HK-2 (cell line): ENCODE measurements around the gene PLP2.
"Not testable (repeated sequence)": the region's sequence is repeated elsewhere in the genome, so short reads cannot be mapped to it uniquely, and the experiment has no call there.

Experiments used
- DNase-seq: peaks from one replicate; pipeline ENCODE4 v3.0.0-alpha.2; 2018; ENCODE audit not compliant: unreplicated experiment

PLP2 gene, protein sequence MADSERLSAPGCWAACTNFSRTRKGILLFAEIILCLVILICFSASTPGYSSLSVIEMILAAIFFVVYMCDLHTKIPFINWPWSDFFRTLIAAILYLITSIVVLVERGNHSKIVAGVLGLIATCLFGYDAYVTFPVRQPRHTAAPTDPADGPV

DNA sequence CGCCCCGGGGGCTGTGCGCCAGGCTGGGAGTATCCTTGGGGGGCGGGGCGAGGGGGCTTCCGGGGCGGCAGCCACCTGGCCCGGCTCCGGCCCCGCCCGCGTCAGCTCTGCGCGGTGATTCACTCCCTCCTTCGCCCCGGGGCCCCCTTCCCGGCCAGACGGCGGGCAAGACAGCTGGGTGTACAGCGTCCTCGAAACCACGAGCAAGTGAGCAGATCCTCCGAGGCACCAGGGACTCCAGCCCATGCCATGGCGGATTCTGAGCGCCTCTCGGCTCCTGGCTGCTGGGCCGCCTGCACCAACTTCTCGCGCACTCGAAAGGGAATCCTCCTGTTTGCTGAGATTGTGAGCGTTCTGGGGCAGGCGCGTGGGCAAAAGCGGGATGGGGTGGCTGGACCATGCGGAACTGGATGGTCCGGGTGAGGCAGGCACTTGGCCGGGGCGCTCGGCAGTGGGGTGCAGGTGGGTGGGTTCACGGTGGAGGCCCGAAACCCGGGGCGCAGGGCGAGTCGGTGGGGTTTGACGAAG is at the start of gene PLP2:
PLP2 (plus strand) TSS at position 147 of the 528 bp plus-strand sequence; CDS start at position 250, 103 bp downstream.
- peak; percentile 76 for DNase-seq

- no peak for DNase-seq
These were observed 49.2 kb upstream of the PLP2 start for GRCh38 chrX:49122499-49122898.

- not testable (repeated sequence) for DNase-seq
These were observed 43.9 kb upstream of the PLP2 start for GRCh38 chrX:49127742-49128258.

DNA sequence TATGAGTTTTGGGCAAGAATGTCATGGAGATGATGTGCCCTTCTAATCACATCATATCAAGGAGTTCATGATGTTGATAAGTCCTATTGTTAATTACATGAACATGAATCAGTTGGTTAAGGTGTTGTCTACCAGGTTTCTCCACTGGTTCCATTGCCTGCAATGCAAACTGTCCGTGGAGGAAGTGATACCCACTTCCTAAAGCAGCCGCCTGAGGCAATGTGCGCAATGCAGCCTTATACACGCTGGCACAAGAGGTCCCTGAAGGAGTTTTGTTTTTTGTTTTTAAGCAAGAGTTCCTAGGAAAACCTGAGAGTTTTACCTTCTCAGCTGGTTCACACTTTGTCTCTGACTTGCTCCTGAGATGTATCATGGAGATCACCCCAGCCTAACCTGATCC is 42.3 kb upstream of the PLP2 start:
- no peak for DNase-seq

- DNase-seq: not testable (repeated sequence)
These were observed 39.4 kb upstream of the PLP2 start for GRCh38 chrX:49132275-49132674.

- DNase-seq: no peak
These were observed 37.9 kb upstream of the PLP2 start for GRCh38 chrX:49133759-49134158.

DNA sequence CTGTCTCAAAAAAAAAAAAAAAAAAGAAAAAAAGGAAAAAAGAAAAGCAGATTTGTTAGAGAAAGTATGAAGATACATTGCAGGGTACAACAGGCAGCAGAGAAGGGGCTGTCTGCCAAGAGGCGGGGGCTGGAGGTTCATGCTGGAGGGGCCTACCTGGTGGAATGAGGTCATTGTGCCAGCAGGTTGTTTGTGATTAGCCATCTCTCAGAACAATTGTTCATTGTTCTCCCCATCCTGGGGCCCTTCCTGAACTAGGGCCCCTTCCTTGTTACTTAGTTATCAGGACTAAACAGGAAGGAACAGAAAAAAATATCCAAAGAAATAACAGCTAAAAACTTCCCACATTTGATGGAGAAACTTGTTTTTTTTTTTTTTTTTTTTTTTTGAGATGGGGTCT is 34.2 kb upstream of the PLP2 start:
- DNase-seq: no peak

DNA sequence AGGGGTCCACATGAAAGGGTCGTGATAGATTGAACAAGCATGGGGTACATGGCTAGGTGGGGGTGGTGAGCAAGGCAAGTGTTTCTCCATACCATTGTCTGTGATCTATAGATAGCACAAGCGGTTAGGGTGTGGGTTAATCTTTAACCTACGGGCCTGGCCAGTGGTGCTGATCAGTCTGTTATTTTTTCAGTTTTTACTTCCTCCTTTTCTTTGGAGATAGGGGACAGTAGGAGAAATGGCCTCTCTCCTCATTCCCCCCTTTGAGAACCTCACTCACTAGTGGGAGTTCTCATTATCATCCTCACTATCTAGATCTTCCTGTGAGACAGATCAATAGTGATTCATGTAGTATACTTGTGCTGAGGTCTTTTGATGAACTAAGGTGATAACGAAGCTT is 32.0 kb upstream of the PLP2 start:
- DNase-seq: no peak

DNA sequence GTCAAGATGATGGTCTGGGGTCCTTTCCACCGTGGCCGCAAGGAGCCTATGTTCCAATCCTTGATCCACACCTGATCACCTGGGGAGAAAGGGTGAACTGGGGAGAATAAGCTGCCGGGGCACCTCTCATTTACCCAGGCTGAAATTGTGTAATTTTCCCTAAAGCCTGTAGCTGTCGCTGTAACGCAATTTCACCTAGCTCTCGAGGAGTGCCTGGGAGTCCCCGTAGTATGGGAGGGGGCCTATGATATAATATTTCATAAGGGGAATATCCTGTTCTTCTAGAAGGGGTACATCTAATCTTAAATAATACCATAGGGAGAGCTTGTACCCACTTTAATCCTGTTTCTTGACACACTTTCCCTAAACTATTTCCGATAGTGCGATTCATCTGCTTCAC is 29.4 kb upstream of the PLP2 start:
- DNase-seq: not testable (repeated sequence)

DNA sequence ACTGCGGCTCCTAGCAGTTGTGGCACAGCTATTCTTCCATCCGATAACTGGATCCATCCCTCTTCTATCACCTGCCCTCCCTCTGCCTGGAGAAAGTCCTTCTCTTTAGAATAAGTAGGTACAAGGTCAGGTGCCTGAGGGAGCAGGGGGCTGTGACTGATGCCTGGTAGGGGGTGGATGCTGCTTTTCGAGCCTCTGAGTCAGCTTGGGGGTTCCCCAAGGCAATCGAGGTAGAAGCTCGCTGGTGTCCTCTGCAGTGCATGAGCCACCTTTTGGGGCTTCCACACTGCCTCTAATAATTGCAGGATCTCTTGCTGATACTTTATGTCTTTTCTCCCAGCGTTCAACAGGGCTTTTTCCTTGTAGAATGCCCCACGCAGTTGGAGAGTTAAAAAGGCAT is 28.5 kb upstream of the PLP2 start:
- not testable (repeated sequence) for DNase-seq

- DNase-seq: no peak
These were observed 24.4 kb upstream of the PLP2 start for GRCh38 chrX:49147282-49147681.

- no peak for DNase-seq
These were observed 23.8 kb upstream of the PLP2 start for GRCh38 chrX:49147936-49148335.

DNA sequence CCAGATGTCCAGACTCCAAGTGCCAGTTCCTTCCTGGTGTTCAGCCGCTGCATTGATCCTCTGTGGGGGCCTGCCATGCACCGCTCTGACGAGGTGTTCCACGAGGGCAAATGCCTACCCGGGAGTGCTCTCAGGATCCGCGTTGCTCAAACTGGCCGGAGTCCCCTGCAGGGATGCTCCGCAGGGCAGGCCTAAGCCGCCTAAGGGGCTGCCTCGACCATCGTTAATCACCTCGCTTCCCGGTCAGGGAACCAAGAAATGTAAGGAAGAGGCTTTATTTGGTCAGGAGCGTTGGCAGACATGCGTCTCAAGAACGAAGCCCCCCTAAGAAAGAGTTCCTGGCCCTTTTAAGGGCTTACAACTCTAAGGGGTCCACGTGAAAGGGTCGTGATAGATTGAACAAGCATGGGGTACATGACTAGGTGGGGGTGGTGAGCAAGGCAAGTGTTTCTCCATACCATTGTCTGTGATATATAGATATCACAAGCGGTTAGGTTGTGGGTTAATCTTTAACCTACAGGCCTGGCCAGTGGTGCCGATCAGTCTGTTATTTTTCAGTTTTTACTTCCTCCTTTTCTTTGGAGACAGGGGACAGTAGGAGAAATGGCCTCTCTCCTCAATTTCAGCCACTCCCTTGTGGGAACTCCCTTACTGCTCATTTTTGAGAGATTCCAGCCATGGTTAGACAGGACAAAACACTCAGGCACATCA is 23.2 kb upstream of the PLP2 start:
- DNase-seq: not testable (repeated sequence)

GRCh38 chrX:49149291-49149690 is 22.4 kb upstream of the PLP2 start:
- DNase-seq: not testable (repeated sequence)

GRCh38 chrX:49153467-49153866 is 18.2 kb upstream of the PLP2 start:
- DNase-seq: no peak

GRCh38 chrX:49155243-49155899 is 16.3 kb upstream of the PLP2 start:
- peak; percentile 46 for DNase-seq

DNA sequence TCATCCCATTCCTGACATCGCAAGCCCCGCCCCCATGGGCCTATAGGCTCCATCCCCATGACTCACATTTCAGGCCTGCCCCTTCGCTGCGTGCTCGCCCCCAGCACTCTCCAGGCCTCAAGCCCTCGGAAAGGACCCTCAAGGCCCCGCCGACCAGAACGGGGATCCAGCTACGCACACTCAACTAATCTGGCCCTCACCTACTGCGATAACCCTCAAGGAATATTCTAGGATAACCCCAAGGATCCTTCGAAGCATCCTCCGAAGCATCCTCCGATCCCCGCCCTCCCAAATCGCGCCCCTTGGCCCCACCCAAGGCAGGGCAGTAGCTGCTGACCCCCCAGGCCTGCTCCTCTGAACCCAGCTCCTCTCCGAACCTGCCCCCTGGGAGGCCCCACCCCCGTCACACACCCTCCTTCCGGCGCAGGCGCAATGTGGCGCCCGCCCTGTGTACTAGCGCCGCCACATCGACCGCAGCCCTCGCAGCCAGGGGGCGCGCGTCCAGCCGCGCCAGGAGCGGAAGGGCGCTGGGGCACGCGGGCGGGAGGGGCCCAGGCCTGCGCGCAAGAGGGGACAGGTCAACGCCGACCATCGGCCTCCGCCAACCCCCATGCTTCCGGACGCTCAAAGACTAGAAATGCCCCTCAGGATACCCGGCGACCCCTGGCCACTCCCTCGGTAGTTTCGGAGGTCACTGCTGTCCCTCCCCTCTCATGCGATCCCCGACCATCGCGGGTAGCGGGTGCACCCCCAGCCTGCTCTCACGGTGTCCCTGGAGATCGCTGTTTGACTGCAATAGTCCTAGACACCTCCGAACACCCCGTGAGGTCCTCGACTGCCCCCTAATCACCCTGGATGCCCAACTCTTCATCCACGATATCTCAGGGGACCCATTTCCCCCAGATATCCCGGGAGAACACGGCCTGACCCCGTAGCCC is 15.5 kb upstream of the PLP2 start:
- DNase-seq: peak; percentile 90

- no peak for DNase-seq
These were observed 14.5 kb upstream of the PLP2 start for GRCh38 chrX:49157194-49157593.

- DNase-seq: no peak
These were observed 10.8 kb upstream of the PLP2 start for GRCh38 chrX:49160908-49161307.

DNA sequence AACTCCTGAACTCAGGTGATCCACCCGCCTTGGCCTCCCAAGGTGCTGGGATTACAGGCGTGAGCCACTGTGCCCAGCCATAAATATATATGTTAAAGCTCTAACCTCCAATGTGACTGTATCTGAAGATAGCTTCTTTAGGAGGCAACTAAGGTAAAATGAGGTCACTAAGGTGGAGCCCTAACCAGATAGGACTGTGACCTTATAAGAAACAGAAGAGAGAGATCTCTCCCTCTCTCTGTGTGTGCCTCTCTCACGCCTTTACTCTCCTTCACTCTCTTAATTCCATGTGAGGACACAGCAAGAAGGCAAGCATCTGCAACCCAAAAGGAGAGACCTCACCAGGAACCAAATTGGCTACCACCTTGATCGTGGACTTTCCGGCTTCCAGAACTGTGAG is 10.1 kb upstream of the PLP2 start:
- no peak for DNase-seq

- DNase-seq: no peak
These were observed 9.1 kb upstream of the PLP2 start, which contains the start of gene MAGIX for GRCh38 chrX:49162620-49163019. Gene MAGIX (plus strand): TSS chrX:49162758. CDS start chrX:49162890, 132 bp downstream.
